ENCODE measurements around the gene INVS.

INVS gene

DNA sequence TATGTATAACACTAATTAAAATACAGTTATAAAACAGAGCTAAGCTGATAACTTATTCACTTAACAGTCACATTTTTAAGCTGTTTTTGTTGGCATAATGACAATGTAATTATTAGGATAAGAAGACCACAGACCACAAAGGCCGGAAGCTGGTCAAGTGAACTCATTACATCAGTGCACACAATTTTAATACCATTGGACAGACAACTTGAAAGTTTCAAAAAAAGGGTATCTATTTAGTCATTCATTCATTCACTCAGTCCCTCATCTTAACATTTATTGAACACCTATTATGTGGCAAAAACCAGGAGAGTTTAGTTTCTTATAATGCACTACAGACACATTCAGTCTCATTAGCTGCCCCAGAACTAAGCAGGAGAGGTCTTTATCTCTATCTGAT is 11.8 kb upstream of the INVS start:
- H3K27ac ChIP-seq = no peak overlapping the region

GRCh38 chr9:100088202-100088601 is 10.8 kb upstream of the INVS start:
- H3K27ac ChIP-seq = no peak overlapping the region
- TF ChIP-seq, protein P1, sequence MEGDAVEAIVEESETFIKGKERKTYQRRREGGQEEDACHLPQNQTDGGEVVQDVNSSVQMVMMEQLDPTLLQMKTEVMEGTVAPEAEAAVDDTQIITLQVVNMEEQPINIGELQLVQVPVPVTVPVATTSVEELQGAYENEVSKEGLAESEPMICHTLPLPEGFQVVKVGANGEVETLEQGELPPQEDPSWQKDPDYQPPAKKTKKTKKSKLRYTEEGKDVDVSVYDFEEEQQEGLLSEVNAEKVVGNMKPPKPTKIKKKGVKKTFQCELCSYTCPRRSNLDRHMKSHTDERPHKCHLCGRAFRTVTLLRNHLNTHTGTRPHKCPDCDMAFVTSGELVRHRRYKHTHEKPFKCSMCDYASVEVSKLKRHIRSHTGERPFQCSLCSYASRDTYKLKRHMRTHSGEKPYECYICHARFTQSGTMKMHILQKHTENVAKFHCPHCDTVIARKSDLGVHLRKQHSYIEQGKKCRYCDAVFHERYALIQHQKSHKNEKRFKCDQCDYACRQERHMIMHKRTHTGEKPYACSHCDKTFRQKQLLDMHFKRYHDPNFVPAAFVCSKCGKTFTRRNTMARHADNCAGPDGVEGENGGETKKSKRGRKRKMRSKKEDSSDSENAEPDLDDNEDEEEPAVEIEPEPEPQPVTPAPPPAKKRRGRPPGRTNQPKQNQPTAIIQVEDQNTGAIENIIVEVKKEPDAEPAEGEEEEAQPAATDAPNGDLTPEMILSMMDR (conservative IDR thresholded peaks at IDR 0.05) = no peak

More for the DNA sequence above, 11.8 kb upstream of the INVS start:
- TF ChIP-seq, protein P1 (conservative IDR thresholded peaks at IDR 0.05) = no peak

DNA sequence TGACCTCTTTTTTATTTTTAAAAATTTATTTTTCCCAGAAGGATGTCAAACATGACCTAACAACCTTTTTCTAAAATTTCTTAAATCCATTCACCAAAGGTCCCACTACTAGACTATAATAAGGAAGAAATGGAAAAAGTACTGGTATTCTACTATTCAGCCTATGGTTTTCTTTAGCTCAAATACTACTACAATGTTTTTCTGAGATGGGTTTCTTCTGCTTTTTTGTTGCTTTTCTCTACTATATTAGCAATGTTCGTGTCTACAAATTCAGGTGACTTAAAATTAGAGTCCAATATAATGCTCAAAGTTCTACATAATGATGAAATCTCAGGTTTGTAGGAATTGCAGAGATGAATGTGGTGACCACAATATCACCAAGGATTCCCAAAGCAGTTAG is 8.2 kb upstream of the INVS start:
- H3K27ac ChIP-seq = no peak overlapping the region
- TF ChIP-seq, protein P1 (conservative IDR thresholded peaks at IDR 0.05) = no peak

GRCh38 chr9:100091650-100092049 is 7.4 kb upstream of the INVS start:
- TF ChIP-seq, protein P1 (conservative IDR thresholded peaks at IDR 0.05) = no peak
- no peak overlapping the region for H3K27ac ChIP-seq

DNA sequence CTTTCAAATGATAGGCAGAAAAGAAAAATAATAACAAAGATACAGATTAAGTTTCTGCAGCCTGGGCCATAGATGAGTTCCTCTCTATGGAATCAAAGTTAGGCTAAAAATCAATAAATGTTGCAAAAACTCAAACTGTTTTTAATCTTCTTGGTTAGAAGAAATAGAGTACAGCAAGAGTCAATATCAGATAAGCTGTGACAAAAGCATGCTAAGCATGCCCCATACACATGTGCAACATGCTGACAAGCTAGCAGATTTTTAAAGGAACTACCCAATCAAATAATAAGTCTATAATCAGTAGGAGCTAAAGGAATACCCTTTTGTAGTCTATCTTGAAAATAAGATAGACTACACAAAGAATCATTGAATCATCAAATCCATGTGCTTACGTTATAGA is 7.0 kb upstream of the INVS start:
- TF ChIP-seq, protein P1 (conservative IDR thresholded peaks at IDR 0.05) = no peak
- H3K27ac ChIP-seq = no peak overlapping the region

DNA sequence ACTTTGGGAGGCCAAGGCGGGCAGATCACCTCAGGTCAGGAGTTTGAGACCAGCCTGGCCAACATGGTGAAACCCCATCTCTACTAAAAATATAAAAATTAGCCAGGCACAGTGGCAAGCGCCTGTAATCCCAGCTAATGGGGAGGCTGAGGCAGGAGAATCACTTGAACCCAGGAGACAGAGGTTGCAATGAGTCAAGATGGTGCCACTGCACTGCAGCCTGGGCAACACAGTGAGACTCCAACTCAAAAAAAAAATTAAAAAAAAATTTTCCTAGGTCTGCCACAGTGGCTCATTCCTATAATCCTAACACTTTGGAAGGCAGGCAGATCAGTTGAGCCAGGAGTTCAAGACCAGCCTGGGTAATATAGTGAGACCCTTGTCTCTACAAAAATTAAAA is 4.6 kb upstream of the INVS start:
- H3K27ac ChIP-seq = peak overlapping the region; percentile 84; the same call in 1 of the 2 replicates

DNA sequence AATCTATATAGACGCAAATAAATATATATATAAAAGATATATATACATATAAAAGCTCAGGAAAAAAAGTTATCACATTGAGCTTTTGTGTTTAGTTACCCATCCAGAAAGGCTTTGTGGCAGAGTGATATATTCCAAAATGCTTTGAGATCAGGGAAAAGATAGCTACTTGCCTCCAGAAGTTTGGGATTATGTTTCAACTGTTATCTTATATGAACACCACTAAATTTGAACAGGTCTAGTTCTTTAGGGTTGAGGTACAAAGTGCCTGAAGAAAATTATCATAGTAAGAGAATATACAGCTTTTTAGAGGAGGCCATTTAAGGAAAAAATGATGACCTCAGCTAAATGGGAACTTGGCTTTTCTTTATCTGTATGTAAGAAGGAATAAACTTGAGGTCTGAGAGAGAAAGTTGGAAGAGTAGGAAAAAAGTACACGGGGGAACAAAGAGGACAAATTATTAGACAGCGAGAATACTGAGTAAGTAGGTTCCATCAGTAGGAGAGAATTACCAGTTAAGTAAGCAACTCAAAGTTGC is 2.6 kb upstream of the INVS start:
- TF ChIP-seq, protein P1 (conservative IDR thresholded peaks at IDR 0.05) = no peak

GRCh38 chr9:100098046-100098886 is 777 bp upstream of the INVS start:
- peak overlapping the region; percentile 84 for H3K27ac ChIP-seq
- TF ChIP-seq, protein P1 (conservative IDR thresholded peaks at IDR 0.05) = no peak

More for the DNA sequence above, 2.6 kb upstream of the INVS start:
- peak overlapping the region; percentile 84 for H3K27ac ChIP-seq
